Esophagus squamous epithelium (tissue), 4 donors: ENCODE results near the gene LPP.

ENCODE experiments used
- CTCF ChIP-seq, 6 experiments: fragments of 450-650 bp in 4 of 6; fragments of 200-600 bp in 2 of 6; sonication (generic) in 2 of 6; IDR thresholded peaks; one replicate each; pipeline ENCODE4 v1.5.1; 2016 to 2019; ENCODE audit warnings: antibody characterized with exemption in 6 of 6, mild to moderate bottlenecking in 4 of 6, moderate library complexity in 4 of 6
- POLR2A ChIP-seq, 4 donors: fragments of 450-650 bp; IDR thresholded peaks; one replicate each; pipeline ENCODE4 v1.6.1; 2017; ENCODE audit warnings: antibody characterized with exemption in 4 of 4, mild to moderate bottlenecking in 4 of 4, moderate library complexity in 3 of 4

DNA sequence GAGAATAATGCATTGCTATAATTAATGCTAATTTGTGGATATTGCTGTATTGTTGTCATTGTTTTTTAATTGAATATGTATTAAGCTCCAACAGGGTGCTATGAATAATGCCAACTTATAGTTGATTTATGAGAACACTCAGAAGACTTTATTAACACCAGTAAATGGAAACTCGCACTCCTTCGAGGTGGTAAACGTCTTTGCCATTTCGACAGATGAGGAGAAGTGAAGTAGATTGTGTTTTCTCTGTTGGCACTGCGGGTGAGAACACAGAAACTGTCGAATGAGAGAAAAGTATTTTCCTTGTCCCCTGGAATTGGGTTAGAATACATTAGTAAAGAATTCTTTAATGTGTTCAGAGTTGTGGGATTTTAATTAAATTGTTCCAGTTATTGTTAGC, 354.5 kb downstream of the LPP start:
- TF ChIP-seq CTCF (IDR thresholded peaks at IDR 0.05), result no peak
- no peak for TF ChIP-seq POLR2A (IDR thresholded peaks at IDR 0.05)
